GM12892 (cell line): ENCODE measurements around the gene MED16.

Experiments
- POLR2A ChIP-seq: IDR thresholded peaks from 2 replicates; pipeline ENCODE4 v1.6.1; 2011; ENCODE audit warnings: low read depth, low read length, control low read depth
- TAF1 ChIP-seq: IDR thresholded peaks from 2 replicates; pipeline ENCODE4 v1.6.1; 2011; ENCODE audit warnings: low read depth, mild to moderate bottlenecking, control low read depth, low read length, borderline replicate concordance

DNA sequence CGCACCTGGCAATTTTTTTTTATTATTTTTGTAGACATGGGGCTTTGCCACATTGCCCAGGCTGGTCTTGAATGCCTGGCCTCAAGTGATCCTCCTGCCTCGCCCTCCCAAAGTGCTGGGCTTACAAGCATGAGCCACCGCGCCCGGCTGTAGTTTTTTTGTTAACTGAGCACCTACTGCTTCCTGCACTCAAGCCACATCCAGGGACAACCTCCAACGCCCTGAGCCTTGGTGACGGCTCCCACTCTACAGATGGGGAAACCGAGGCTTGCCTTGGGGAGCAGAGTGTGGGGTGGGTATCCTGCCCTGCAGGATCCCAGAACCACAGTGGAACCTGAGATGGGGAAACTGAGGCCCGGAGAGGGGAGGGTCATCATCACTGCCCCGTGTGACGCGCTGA lies 37.8 kb downstream of the MED16 start:
- TF ChIP-seq POLR2A: no peak
- TF ChIP-seq TAF1: no peak
